CD4-positive, alpha-beta T cell treated with Interleukin-15 for 4 hours (primary cell): ENCODE measurements around the gene SDF4.

Experiments used
- DNase-seq: peaks from one replicate; pipeline ENCODE4 v3.0.0-alpha.2; 2020; ENCODE audit warnings: low spot score

Gene SDF4

DNA sequence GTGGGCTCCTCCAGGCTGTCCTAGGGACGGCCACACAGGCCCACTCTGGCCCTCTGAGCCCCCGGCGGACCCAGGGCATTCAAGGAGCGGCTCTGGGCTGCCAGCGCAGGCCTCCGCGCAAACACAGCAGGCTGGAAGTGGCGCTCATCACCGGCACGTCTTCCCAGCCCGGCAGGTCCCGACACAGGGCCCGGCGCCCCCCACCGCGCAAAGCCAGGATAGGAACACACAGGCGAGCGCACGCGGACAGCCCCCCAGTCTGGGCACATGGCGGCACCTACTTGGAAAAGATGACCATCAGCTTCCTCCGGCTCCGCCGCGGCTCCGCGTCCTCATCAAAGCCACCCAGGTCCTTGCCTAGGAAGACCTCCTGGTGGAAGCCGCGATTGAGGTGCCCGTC is 3.6 kb downstream of the SDF4 start:
- DNase-seq, result no peak

- no peak for DNase-seq
Observed at GRCh38 chr1:1227386-1227785, 4.4 kb downstream of the SDF4 start.

GRCh38 chr1:1226566-1227362 is 5.0 kb downstream of the SDF4 start:
- no peak for DNase-seq

- no peak for DNase-seq
Observed at GRCh38 chr1:1225913-1226312, 5.9 kb downstream of the SDF4 start.

GRCh38 chr1:1225238-1225845 is 6.5 kb downstream of the SDF4 start:
- no peak for DNase-seq

GRCh38 chr1:1223891-1224290 is 7.9 kb downstream of the SDF4 start:
- DNase-seq, result no peak

- DNase-seq, result no peak
Observed at GRCh38 chr1:1223321-1223720, 8.5 kb downstream of the SDF4 start.

GRCh38 chr1:1222575-1223225 is 9.1 kb downstream of the SDF4 start:
- DNase-seq, result no peak

GRCh38 chr1:1221887-1222574 is 9.8 kb downstream of the SDF4 start:
- no peak for DNase-seq

GRCh38 chr1:1220197-1220596 is 11.6 kb downstream of the SDF4 start:
- no peak for DNase-seq

GRCh38 chr1:1219341-1219740 is 12.5 kb downstream of the SDF4 start:
- peak; percentile 60 for DNase-seq

DNA sequence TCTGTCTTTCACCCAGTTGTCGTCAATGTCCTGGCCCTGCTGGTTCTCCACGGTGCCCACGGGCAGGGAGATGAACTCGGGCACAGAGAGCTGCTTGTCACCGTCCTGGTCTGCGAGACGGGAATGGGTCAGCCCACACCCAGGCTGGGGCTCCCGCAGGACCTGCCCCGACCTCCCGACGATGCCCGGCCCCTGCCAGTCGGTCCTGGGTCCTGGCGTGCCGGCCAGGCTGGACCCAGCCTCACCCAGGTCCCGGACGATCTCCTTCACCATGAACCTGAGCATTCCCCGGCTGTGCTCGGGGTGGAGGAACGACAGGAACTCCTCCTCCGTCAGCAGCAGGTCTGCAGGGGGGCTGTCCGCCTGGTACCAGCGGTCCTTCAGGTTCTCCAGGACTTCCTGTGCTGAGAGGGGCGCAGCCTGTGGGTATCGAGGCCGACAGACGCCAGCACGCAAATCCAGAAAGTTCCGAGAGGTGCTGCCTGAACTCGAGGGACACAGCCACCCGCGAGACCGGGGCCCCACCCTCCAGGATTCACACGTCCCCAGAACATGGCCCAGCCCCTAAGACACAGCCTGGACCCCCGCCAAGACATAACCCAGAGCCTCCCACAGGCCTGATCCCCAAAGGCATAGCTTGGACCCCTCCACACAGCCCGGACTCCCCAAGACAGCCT is 13.1 kb downstream of the SDF4 start:
- DNase-seq, result no peak

DNA sequence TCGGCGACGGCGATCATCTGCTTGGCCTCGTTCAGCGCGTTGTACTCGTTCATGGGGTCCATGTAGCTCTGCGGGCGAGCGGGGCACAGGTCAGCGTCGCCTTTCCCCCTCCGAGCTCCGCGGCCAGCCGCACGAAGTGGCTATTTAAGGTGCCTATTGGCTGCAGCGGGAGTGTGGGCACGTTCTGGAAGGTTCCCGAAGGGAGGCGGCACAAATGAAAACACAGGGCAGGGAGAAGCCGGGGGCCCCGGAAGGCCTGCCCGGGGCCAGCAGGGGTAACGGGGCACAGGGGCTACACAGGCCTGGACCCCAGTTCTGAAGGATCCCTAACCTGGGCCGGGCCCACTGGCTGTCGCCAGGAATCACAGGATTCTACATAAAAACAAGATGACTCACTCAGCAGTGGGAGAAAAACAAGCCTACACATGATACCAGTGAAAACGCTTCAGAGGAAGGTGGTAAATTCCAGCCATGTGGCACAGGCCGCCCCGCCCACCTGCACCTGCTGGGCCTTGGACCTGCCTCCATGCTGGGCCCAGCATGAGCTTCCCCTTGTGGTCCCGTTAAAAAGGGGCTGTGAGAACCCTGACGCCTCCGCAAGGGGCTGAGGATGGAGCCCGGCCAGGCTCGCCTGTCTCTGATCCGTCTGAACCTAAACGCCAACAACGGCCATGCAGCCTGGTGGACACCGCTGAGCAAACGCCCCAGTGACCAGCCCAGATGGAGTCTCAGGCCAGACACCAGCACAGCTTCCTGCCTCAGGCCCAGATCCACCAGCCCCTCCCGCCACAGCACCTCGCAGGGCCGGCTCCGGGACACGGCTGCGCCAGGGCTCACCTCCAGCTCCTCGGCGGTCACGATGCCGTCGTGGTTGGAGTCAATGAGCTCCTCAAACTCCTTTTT is 13.9 kb downstream of the SDF4 start:
- DNase-seq, result peak; percentile 53

- DNase-seq, result peak; percentile 77
Observed at GRCh38 chr1:1216770-1217620, 14.8 kb downstream of the SDF4 start.

DNA sequence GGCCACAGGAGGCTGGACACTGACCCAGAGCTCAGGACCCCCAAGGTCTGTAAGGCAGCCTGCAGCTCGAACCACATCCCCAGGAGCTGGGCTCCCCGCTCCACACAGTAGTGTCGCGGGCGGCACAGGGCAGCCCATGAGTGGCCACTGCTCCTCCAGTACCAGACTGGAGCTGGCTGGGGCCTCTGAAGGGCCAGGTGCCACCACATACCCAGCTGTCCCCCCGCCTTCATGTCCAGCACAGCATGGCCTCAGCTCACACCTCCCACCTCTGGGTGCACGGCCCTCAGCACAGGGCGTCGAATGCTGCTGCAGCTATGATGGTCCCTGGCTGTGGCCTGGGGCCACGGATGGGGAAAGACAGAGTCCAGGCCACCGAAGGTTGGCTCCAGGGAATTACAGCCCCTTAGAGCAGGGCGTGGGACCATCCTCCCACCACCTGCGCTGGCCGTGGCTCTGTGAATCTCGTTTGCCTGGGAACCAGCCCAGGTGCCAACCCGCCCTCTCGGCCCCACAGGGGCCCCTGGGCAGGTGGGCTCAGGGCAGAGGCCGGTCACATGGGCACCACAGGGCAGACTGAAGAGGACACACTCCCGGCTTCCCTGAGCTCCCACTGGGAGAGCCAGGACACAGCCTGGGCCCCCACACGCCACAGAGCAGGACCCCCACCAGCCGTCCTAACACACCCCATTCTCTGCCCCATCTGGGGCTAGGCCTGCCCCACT is 15.8 kb downstream of the SDF4 start:
- DNase-seq, result no peak

DNA sequence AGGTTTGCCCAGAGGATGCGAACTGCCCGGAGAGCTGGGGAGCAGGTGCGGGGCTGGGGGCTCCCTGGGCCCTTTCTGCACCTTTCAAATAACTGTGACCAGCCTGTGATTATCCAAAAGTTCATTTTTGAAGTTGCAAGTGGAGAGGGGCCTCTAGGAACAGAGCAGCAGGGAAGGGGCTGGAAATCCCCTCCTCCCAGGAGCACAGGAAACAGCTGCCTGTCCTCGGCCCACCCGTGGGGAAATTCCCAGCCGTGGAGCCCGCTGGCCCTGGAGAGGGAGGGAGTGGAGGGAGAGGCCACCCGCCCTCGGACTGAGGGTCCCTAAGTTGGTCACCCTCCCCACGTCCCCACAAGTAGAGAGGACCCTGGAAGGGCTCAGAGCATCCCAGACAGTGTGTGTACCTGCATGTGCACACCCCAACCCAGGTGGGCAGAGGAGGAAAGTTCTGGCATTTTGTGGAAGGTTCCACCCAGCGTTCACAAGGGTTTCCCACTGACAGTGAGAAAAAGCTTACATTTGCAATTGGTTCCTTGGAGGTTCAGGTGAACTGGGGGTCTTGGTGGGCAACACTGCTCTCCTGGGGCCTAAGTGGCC is 16.6 kb downstream of the SDF4 start:
- DNase-seq, result no peak

DNA sequence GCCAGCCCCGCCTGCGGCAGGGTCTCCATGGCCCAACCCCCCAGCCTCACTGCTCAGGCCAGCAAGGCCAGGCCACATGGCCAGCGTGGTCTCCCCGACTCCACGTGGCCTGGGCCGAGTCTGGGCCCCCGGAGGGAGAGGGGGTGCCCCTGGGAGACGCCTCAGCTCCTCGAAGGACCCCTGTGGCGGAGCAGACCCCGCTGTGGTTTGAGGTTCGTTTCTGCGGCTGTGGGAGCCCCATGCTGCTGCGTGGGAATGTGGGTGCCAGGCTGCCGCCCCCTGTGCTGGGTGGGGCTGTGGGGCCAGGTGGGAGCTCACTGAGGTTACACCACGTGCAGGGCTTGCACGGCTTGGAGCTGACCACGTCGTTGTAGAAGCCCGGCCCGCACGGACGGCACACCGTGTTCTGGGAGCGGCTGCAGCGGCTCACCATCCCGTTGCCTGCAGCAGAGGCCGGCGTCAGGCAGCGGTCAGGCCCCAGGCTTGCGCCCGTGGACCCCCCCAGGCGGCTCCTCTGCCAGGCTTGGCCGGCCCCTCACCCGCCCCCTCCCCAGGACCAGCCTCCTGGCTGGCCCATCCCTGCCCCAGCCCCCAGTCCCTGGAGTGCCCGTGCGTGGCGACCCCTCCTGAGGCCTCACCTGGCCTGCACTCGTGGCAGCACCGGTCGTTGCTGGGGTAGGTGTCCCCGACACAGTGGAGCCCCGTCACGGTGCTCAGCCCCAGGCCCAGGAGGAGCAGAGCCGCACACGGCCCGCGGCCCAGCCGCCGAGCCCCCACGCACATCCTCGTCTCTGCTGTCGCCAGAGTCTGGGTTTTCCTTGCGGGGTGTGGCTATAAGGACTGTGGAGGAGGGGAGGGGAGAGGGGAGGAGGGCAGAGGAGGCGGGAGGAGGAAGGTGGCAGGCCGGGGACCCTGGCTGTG is 18.2 kb downstream of the SDF4 start, which contains the start of gene TNFRSF4:
Gene TNFRSF4 (minus strand): TSS at position 809 of the 921 bp plus-strand sequence. CDS start 26 bp downstream, at position 783.
- no peak for DNase-seq
